Ascending aorta (tissue), 2 donors: ENCODE data around the gene ACOT11. TPM values are rescaled to one million over a fixed set of nuclear protein-coding genes. Genes with fewer than 3 reads are reported as not detected.

Source experiments
- DNase-seq, 2 donors: peaks; one replicate each; pipeline ENCODE4 v3.0.0-alpha.2; 2019; ENCODE audit warnings: low spot score in 2 of 2
- H3K27ac ChIP-seq, 2 donors: fragments of 200-600 bp; sonication (generic); one replicate each; pipeline ENCODE4 v1.5.1; 2016 to 2017; ENCODE audit warnings: mild to moderate bottlenecking in 1 of 2
- H3K27me3 ChIP-seq: fragments of 200-600 bp; sonication (generic); one replicate; pipeline ENCODE4 v1.5.1; 2017
- H3K36me3 ChIP-seq, 2 donors: fragments of 200-600 bp; sonication (generic); one replicate each; pipeline ENCODE4 v1.5.1; 2016
- H3K4me1 ChIP-seq, 2 donors: fragments of 200-600 bp; sonication (generic); one replicate each; pipeline ENCODE4 v1.5.1; 2016 to 2017; ENCODE audit warnings: mild to moderate bottlenecking in 1 of 2
- H3K4me3 ChIP-seq, 2 donors: fragments of 200-600 bp; sonication (generic); one replicate each; pipeline ENCODE4 v1.5.1; 2016 to 2017; ENCODE audit warnings: mild to moderate bottlenecking in 1 of 2
- H3K9me3 ChIP-seq, 2 donors: fragments of 200-600 bp; sonication (generic); one replicate each; pipeline ENCODE4 v1.5.1; 2016
- CTCF ChIP-seq, 3 experiments: fragments of 200-600 bp in 2 of 3; fragments of 450-650 bp in 1 of 3; sonication (generic) in 2 of 3; IDR thresholded peaks; one replicate each; pipeline ENCODE4 v1.5.1; 2016 to 2019; ENCODE audit warnings: antibody characterized with exemption in 3 of 3, mild to moderate bottlenecking in 1 of 3, moderate library complexity in 1 of 3
- intact Hi-C: fragments of 100-400 bp; cut with DNase I; formaldehyde crosslinking; loops from one replicate; pipeline ENCODE4 v1.15.1; 2023
- total RNA-seq: library from RNA; depleted of rRNA; stranded (reverse); fragments of >200 nt; gene quantifications from one replicate; pipeline ENCODE4 v1.1.0, GENCODE V29; 2016

ACOT11 gene
- total RNA-seq, 1 donor from 2014 or later, result 30.4 TPM

- TF ChIP-seq CTCF (IDR thresholded peaks at IDR 0.05), result no peak
- Histone ChIP-seq H3K27ac (no peak overlapping the region), H3K4me1 (no peaks in the 10 kb centered on the region), H3K4me3 (no peak overlapping the region), H3K36me3 (no peaks in the 10 kb centered on the region), H3K9me3 (peaks cover 0 to 4% of the 10 kb centered on the region in 2 donors), H3K27me3 (no peaks in the 10 kb centered on the region)
- intact Hi-C loops, result no loop called here
- DNase-seq, result peak in 1 of 2 donors; percentile 2
Measured at GRCh38 chr1:54640361-54640760, 92.3 kb downstream of the ACOT11 start.

GRCh38 chr1:54640863-54641836 is 93.1 kb downstream of the ACOT11 start, which contains the start of gene MROH7:
TSS of gene MROH7 (plus strand) at chr1:54641786. CDS start at chr1:54652927, 11,141 bp downstream.
- Histone ChIP-seq H3K27me3 (no peaks in the 10 kb centered on the region), H3K9me3 (peaks cover 0 to 4% of the 10 kb centered on the region in 2 donors), H3K4me1 (peaks cover 1 to 3% of the 10 kb centered on the region in 2 donors), H3K4me3 (no peak within 1 kb of the TSS), H3K36me3 (no peaks in the 10 kb centered on the region), H3K27ac (no peak within 1 kb of the TSS)
- TF ChIP-seq CTCF (IDR thresholded peaks at IDR 0.05), result no peak
- DNase-seq, result peak in 1 of 2 donors; percentile 11
- intact Hi-C loops, result no loop called here

- Histone ChIP-seq H3K9me3 (peaks cover 0 to 4% of the 10 kb centered on the region in 2 donors), H3K4me1 (peaks cover 3 to 4% of the 10 kb centered on the region in 2 donors), H3K36me3 (no peaks in the 10 kb centered on the region), H3K4me3 (no peak overlapping the region), H3K27ac (no peak overlapping the region), H3K27me3 (no peaks in the 10 kb centered on the region)
- no peak for DNase-seq
- intact Hi-C loops, result no loop called here
- TF ChIP-seq CTCF (IDR thresholded peaks at IDR 0.05), result no peak
Measured at GRCh38 chr1:54643736-54644135, 95.7 kb downstream of the ACOT11 start.

- peak overlapping the region; percentile 34 to 54 for H3K27ac ChIP-seq
Measured at GRCh38 chr1:54645806-54646676, 98.0 kb downstream of the ACOT11 start.

More at GRCh38 chr1:54645806-54646676, 98.0 kb downstream of the ACOT11 start:
- Histone ChIP-seq H3K9me3 (peaks cover 0 to 4% of the 10 kb centered on the region in 2 donors), H3K36me3 (no peaks in the 10 kb centered on the region), H3K4me3 (no peak overlapping the region), H3K27me3 (no peaks in the 10 kb centered on the region), H3K4me1 (peaks cover 3 to 4% of the 10 kb centered on the region in 2 donors)
- DNase-seq, result peak; percentile 10 to 81
- no peak for TF ChIP-seq CTCF (IDR thresholded peaks at IDR 0.05)
- intact Hi-C loops, result loop anchor here (5.0 kb wide), 1 partner anchor 104 kb away; no protein-coding TSS in a partner anchor
